GM23248 (cell line): ENCODE data around the gene ADM2.

Source experiments
- EZH2 ChIP-seq: fragments of 200-600 bp; sonication (generic); IDR thresholded peaks from 2 replicates; pipeline ENCODE4 v1.6.1; 2018; ENCODE audit warnings: antibody characterized with exemption, mild to moderate bottlenecking; ENCODE audit not compliant: insufficient read depth, poor library complexity, severe bottlenecking
- EZH2phosphoT487 ChIP-seq: fragments of 200-600 bp; sonication (generic); IDR thresholded peaks from 2 replicates; pipeline ENCODE4 v1.6.1; 2018; ENCODE audit warnings: antibody characterized with exemption, moderate library complexity, mild to moderate bottlenecking, low read depth; ENCODE audit not compliant: insufficient read depth

DNA sequence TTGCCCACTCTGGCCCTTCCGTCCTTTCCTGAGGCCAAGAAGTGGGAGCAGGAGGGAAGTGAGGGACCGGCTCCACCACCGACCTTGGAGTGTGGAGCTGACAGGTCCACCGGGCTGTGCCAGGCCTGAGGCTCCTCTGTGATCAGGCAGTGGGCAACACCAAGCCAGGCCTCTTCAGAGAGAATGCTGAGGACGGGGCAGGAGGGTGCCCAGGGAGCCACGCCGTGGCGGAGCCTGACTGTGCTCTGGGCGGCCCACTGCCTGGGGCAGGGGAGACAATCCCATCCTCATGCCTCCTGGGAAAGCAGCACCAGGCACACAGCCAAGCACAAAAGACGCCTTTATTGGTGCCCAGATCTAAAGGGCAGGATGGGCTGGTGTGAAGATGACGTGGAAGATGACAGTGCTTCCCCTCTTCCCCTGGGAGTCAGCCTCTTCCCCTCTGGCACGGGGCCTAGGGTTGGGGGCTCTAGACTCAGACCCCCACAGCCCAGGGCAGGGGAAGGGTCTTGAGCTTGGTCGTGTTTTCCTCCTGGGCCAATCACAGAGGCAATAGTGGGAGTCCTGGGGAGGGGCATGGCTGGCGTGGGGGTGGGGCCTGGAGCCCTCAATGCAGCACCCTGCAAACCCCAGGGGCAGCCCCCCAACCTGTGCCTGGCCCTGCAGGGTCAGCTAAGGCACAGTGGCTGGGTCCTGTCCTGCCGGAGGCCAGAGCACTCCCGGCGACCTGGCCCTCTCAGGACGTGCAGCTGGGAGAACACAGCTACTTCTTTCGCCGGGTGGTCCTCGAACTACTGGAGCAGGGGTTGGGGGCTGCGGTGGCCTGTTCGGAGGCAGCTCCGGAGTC is 21.5 kb downstream of the ADM2 start:
- TF ChIP-seq EZH2, result no peak
- TF ChIP-seq EZH2phosphoT487, result no peak
